Transverse colon (tissue), 3 donors: ENCODE measurements around the gene GPATCH11.

Source experiments
- CTCF ChIP-seq, 5 experiments: fragments of 200-600 bp in 3 of 5; fragments of 450-650 bp in 2 of 5; sonication (generic) in 3 of 5; IDR thresholded peaks; 1 replicate in 2 of 5; 2 replicates in 3 of 5; pipeline ENCODE4 v1.5.1; 2016 to 2017; ENCODE audit warnings: antibody characterized with exemption in 5 of 5, inconsistent platforms in 3 of 5, mild to moderate bottlenecking in 2 of 5, moderate library complexity in 1 of 5
- EP300 ChIP-seq: sonication (generic); formaldehyde crosslinking; IDR thresholded peaks from one replicate; pipeline ENCODE4 v1.6.1; 2017; ENCODE audit warnings: antibody characterized with exemption, low read depth
- POLR2A ChIP-seq: fragments of 450-650 bp; IDR thresholded peaks from one replicate; pipeline ENCODE4 v1.6.1; 2016; ENCODE audit warnings: antibody characterized with exemption, mild to moderate bottlenecking, moderate library complexity

- TF ChIP-seq POLR2A (no peak), CTCF (IDR thresholded peaks at IDR 0.05) (no peak), EP300 (no peak)
Observed at GRCh38 chr2:37037771-37038170, 46.5 kb upstream of the GPATCH11 start.
